Renal cortex interstitium (tissue), 15 donors: ENCODE data around the gene IHH. TPM values are rescaled to one million over a fixed set of nuclear protein-coding genes. Genes with fewer than 3 reads are reported as not detected.

Experiments
- DNase-seq, 11 donors: peaks; one replicate each; pipeline ENCODE4 v3.0.0-alpha.2; 2013; ENCODE audit warnings: low read depth in 9 of 11, low spot score in 4 of 11; ENCODE audit errors: extremely low read depth in 1 of 11
- long read RNA-seq, 16 experiments: transcript quantifications; one replicate each; lab custom pipeline, GENCODE V29; 2026
- polyA plus RNA-seq, 3 donors: library from polyadenylated mRNA; unstranded; fragments of 120-200 nt; gene quantifications; one replicate each; pipeline ENCODE4 v1.2.1, GENCODE V29; 2013; ENCODE audit not compliant: insufficient read length in 3 of 3

IHH gene
- polyA plus RNA-seq, result 1 to 10 TPM; 1.3 to 2.8 (median 2.0) TPM
- long read RNA-seq, donor 1, result 0 reads
- long read RNA-seq, donor 2, result 0 reads
- long read RNA-seq, donor 3, partial matches to known transcripts, result 0 of 2 reads
- long read RNA-seq, donor 3, other reads (novel, unspliced or antisense), result 0 of 2 reads
- long read RNA-seq, donor 4, partial matches to known transcripts, result 0 of 2 reads
- long read RNA-seq, donor 4, other reads (novel, unspliced or antisense), result 0 of 2 reads
- long read RNA-seq, donor 5, result 0 reads
- long read RNA-seq, donor 6, partial matches to known transcripts, result 0 of 1 reads
- long read RNA-seq, donor 6, other reads (novel, unspliced or antisense), result 0 of 1 reads
- long read RNA-seq, donor 7, result 0 reads
- long read RNA-seq, donor 8, partial matches to known transcripts, result 0 of 1 reads
- long read RNA-seq, donor 8, other reads (novel, unspliced or antisense), result 0 of 1 reads
- long read RNA-seq, donor 9, partial matches to known transcripts, result 0 of 1 reads
- long read RNA-seq, donor 9, other reads (novel, unspliced or antisense), result 0 of 1 reads
- long read RNA-seq, donor 10, partial matches to known transcripts, result 0 of 1 reads
- long read RNA-seq, donor 10, other reads (novel, unspliced or antisense), result 0 of 1 reads
- long read RNA-seq, donor 11, partial matches to known transcripts, result 0 of 1 reads
- long read RNA-seq, donor 11, other reads (novel, unspliced or antisense), result 0 of 1 reads
- long read RNA-seq, donor 12, partial matches to known transcripts, result 0 of 1 reads
- long read RNA-seq, donor 12, other reads (novel, unspliced or antisense), result 0 of 1 reads
- long read RNA-seq, donor 13, partial matches to known transcripts, result 0 of 3 reads
- long read RNA-seq, donor 13, other reads (novel, unspliced or antisense), result 0 of 3 reads
- long read RNA-seq, donor 14, result 0 reads
- long read RNA-seq, donor 15, result 0 reads
- long read RNA-seq, donor 16, partial matches to known transcripts, result 0 of 2 reads
- long read RNA-seq, donor 16, other reads (novel, unspliced or antisense), result 0 of 2 reads

- no peak for DNase-seq
Measured at GRCh38 chr2:219060821-219061791, at the start of gene IHH. Gene IHH (minus strand): TSS chr2:219060921. CDS start chr2:219060467, 454 bp downstream.

- no peak for DNase-seq
Measured at GRCh38 chr2:219109471-219109870, 48.8 kb upstream of the IHH start.

GRCh38 chr2:219107758-219108157 is 47.0 kb upstream of the IHH start:
- no peak for DNase-seq

- no peak for DNase-seq
Measured at GRCh38 chr2:219106251-219106650, 45.5 kb upstream of the IHH start.

GRCh38 chr2:219104107-219105035 is 43.6 kb upstream of the IHH start:
- DNase-seq, result no peak

- no peak for DNase-seq
Measured at GRCh38 chr2:219099329-219099728, 38.6 kb upstream of the IHH start.

- no peak for DNase-seq
Measured at GRCh38 chr2:219095406-219095935, 34.8 kb upstream of the IHH start.

- DNase-seq, result no peak
Measured at GRCh38 chr2:219094171-219094570, 33.5 kb upstream of the IHH start.

- no peak for DNase-seq
Measured at GRCh38 chr2:219090436-219091299, 29.9 kb upstream of the IHH start.

- DNase-seq, result no peak
Measured at GRCh38 chr2:219089330-219089729, 28.6 kb upstream of the IHH start.

- no peak for DNase-seq
Measured at GRCh38 chr2:219087848-219088247, 27.1 kb upstream of the IHH start.

GRCh38 chr2:219087361-219087760 is 26.6 kb upstream of the IHH start:
- DNase-seq, result no peak

- DNase-seq, result no peak
Measured at GRCh38 chr2:219086196-219086595, 25.5 kb upstream of the IHH start.

GRCh38 chr2:219084791-219085190 is 24.1 kb upstream of the IHH start:
- no peak for DNase-seq

GRCh38 chr2:219082332-219082958 is 21.7 kb upstream of the IHH start:
- no peak for DNase-seq

- no peak for DNase-seq
Measured at GRCh38 chr2:219081701-219082331, 21.1 kb upstream of the IHH start.
